HG03060 (cell line): Measurements from ENCODE around the gene GIGYF1.

Source experiments
- ATAC-seq: cut with Tn5 transposase; IDR thresholded peaks from one replicate; pipeline ENCODE4 v1.9.1; 2021; ENCODE audit warnings: low read depth, moderate number of reproducible peaks; ENCODE audit not compliant: unreplicated experiment

GIGYF1 gene

GRCh38 chr7:100639995-100640516 lies 54.0 kb downstream of the GIGYF1 start:
- ATAC-seq = no peak

GRCh38 chr7:100632951-100633717 lies 60.9 kb downstream of the GIGYF1 start:
- no peak for ATAC-seq

GRCh38 chr7:100630066-100630465 lies 64.0 kb downstream of the GIGYF1 start:
- no peak for ATAC-seq
